HG03342 (cell line): ENCODE measurements around the gene HSD11B2.

Experiments used
- ATAC-seq: cut with Tn5 transposase; IDR thresholded peaks from one replicate; pipeline ENCODE4 v1.9.1; 2021; ENCODE audit warnings: mild to moderate bottlenecking, moderate library complexity; ENCODE audit not compliant: unreplicated experiment

The HSD11B2 gene

GRCh38 chr16:67448580-67448979 is 17.7 kb downstream of the HSD11B2 start:
- ATAC-seq: no peak

DNA sequence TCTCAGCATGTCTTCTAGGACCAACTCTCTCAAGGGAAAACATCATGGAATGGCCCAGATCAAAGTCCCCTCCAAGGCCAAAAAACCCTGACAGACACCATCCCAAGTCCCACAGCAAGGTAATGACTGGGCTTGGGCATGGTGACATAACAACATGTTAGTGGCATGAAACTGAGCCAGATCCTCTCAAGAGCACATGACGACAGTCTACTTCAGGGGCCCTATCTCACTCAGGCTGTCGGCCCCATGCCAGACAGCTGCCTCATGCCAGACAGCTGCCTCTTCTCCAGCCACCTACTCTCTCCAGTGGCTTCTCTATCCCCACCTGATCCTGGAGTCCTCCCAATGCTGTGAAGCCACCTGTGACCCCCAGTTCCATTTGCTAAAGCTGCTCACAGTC is 18.4 kb downstream of the HSD11B2 start:
- ATAC-seq: no peak

- ATAC-seq: no peak
These were observed 18.8 kb downstream of the HSD11B2 start for GRCh38 chr16:67449739-67450138.

DNA sequence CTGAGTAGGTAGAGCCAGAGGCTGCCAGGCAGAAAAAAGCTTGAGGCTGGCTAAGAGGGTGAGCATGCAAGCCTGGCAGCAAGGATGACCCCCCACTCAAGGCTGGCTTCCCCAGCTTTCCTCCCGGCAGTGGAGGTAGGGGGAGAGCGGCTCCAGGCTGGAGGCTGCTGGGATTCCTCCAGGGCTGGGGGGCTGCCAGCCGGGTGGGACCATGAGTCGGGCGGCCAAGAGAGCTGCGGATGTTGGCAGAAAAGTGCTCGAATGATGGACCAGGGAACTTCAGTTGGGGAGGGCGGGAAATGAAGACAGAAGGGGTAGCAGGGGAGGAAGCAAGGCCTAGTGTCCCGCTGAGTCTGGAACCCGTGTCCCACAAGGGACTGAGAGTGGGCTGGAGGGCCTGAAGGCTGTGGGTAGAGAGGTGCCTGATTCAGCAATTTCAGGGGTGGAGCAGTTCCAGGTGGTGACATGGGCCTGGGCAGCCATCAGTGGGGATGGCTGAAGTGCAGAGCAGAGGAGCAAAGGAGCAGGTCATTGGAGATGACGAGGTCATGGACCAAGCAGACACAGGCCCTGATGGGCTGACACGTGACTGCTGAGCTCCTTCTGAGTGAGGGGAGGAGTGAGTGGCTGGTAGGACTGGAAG is 20.3 kb downstream of the HSD11B2 start:
- no peak for ATAC-seq

- no peak for ATAC-seq
These were observed 20.9 kb downstream of the HSD11B2 start for GRCh38 chr16:67451704-67452435.

GRCh38 chr16:67454104-67454503 is 23.2 kb downstream of the HSD11B2 start:
- ATAC-seq: no peak

DNA sequence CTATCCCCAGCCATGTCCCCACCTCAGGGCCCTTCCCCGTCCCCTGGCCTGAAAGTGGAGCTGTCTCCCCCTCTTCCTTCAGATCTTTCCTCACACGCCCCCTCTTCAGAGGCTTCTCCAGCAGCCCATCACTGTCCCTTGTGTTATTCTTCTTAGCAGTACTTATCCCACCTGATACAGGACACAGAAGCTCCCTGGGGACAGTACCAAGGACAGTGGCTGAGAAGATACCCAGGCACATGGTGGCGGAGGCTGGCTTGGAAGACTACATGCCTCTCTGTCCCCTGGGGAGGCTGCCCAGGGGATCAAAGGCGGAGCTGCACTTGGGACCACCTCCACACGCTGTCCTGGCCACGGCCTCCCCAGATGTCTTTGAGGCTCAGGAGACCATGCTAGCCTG is 23.9 kb downstream of the HSD11B2 start:
- ATAC-seq: no peak

DNA sequence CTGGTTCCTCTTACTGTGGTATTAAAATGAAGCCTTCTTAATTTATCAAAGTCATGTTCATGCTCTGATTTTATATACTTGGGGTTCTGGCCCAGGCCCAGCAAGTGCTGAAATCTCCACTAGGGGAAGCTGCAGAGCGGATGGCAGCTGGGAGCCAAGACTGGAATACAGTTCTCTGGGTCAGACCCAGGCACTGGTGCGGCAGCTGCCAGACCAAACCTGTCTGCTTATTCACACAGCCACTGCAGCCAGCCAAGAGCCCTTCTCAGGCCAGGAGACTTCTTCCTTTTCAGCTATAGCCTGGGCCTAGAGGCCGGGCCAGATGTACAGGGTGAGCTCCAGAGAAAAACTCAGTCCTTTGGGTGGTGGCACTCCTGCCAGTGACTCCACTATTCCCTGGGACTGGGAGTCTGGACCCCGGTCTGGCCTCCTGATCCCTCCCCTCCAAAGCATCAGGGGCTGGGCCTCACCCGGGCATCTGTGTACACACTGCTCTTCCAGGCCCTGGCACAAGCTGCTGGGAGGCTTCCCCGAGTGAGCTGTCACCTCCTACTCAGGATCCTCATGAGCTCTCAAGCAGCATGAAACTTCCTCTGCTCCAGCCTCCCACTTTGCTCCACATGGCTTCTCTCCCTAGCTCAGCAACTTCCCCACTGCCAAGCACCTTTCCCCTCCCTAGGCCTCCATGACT is 25.6 kb downstream of the HSD11B2 start:
- ATAC-seq: no peak

DNA sequence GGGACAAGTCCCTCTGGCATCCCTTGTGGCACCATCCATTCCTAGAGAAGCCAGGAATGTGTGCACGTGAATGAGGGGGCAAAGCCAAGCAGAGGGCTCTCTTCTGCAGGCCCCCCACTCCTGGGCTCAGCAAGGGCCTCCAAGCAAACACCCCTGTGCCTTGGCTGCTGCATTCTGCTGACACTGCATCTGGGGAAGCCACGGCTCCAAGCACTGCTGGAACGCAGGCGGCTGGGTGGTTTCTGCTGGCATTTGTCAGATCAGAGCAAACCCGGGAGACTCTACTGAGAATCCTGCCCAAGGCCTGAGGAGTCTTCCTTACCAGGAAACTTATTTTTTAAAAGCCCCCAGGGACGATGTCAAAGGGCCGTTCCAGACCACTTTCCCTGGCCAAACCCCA is 26.7 kb downstream of the HSD11B2 start:
- no peak for ATAC-seq

GRCh38 chr16:67458121-67458641 is 27.3 kb downstream of the HSD11B2 start:
- no peak for ATAC-seq

GRCh38 chr16:67459066-67459860 is 28.3 kb downstream of the HSD11B2 start:
- no peak for ATAC-seq

DNA sequence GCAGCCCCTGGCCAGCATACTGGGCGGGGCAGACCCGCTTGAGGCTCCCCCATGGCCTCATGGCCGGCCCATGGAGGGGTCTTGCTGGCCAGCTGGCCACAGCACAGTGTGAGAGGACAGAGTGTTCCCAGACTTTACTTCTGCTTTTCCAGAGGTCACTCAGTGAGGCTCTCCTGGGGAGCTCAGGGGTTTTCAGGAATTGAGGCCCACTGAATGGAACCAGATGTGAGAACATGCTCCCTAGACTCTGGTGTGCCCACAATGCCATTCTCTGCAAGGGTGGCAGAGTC is 28.9 kb downstream of the HSD11B2 start:
- no peak for ATAC-seq

DNA sequence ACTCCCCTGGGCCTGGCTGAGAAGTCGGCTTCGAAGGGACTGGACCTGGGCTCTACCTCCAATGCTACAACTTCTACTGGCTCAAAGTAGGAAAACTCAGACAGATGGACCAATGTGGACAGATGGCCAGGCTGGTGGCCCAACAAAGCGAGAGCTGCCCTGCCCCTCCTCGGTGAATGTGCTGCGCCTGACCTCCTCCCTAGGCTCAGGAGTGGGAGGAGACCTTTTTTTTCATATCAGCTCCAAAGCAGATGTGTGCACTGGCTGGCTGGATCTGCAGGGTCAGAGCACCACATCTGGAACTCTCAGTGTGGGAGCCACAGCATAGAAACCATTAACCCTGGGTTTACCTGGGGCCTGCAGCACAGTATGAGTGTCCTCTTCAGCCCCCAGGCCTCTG is 29.2 kb downstream of the HSD11B2 start:
- no peak for ATAC-seq

DNA sequence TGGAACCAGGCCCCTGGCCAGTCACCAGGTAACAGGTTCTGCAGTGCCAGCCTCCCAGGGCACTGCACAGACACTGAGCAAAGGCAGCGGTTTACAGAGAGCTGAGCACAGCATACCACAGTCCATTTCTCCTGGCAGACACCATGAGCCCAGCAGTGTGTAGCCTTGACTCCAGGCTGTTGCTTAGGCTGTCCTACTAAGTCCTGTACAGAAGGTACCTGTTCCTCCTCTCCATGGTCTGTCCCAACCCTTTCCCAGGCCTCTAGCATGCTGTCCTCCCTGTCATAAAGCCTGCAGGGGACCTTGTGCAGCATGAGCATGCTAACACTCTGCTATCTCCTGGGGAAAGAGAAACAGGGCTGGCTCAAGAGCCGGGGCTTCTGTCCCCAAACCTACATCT is 30.0 kb downstream of the HSD11B2 start:
- no peak for ATAC-seq

DNA sequence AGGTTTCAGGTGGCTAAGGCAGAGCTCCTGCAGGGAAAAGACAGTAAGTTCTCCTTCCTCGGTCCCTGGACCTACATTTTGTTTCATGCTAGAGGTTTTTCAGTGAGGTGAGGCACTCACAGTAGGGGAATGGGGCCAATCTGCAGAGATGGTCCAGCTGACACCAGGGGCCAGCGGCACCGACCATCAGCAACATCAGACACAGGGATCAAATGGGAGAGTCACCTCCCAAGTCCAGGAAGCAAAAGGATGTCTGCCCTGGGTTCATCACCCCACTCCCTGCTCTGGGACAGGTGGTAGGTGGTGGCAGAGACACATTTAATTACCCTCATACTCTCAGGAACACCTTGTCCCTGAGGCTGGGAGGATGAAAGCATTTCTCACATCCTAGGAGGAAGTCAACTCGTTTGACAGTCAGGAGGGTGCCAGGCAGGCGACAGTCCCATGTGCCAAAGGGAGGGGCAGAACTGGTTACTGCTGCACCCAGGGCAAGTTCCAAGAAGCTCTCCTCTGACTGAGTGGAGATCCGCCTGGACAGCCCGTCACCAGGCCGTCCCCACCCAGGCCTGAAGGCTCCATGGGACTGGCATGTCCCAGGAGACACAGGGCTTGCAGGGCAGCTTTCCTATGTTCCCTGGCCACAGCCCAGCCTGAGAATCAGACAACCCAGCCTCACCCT is 30.8 kb downstream of the HSD11B2 start:
- ATAC-seq: no peak

DNA sequence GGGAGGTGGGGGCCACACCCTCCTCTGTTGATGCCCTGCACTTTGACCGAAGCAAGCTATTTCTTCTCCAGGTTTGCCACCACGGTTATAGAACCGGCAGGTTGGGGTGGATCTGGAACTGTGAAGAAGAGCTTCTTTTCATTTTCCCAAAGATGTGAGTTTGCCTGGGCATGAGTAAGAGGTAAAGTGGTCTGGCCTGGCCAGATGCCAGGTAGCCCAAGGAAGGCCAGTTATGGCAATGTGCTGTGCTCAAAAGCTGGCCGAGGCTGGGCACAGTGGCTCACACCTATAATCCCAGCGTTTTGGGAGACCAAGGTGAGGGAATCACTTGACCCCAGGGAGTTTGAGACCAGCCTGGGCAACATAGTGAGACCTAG is 31.3 kb downstream of the HSD11B2 start:
- ATAC-seq: no peak

DNA sequence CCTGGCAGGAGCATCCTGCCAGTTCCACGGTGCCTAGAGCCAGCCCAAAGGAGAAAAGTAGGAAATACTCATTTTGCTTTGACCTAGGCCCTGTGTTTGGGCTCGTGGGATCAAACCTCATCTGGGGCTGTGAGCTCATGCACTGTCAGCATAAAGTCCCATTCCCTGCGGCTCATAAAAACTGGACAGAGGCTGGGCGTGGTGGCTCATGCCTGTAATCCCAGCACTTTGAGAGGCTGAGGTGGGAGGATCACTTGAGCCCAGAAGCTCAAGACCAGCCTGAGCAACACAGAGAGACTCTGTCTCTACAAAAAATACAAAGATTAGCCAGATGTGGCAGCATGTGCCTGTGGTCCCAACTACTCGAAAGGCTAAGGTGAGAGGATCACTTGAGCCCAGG is 32.1 kb downstream of the HSD11B2 start:
- ATAC-seq: no peak

DNA sequence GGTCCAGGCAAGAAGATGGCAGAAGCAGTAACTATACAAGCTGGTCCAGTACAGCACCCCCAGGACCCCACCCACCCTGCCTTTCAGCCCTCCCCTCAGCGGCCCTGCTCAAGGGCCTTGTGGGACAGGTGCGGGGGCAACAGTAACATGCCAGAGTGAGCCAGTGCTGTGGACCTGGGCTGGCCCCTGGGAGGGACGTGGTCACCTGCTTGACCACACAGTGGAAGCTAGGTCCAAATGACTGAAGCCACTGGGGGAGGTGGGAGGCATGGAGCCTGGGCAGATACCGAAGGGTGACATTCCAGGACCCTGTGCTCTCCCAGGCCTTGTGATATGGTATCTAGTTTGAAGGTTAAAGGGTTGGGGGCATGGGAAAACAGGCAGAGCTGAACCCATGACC is 32.8 kb downstream of the HSD11B2 start:
- ATAC-seq: no peak

GRCh38 chr16:67464565-67464964 is 33.6 kb downstream of the HSD11B2 start:
- ATAC-seq: no peak

- no peak for ATAC-seq
These were observed 35.7 kb downstream of the HSD11B2 start for GRCh38 chr16:67466581-67466980.

DNA sequence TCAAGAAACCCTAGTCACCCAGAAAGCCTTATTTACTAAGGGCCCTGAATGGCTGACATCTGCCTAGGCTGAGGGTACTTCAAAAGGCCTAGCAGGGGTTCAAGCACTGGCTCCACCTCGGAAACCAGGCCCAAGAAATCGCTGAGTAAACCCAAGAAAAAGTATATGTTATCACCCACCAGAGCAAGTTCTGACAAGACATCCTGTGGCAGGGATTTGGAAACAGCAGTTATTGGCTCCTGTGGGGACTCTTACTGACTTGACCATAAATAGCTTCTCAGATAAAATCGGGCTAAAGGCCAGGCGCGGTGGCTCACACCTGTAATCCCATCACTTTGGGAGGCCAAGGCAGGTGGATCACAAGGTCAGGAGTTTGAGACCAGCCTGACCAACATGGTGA is 37.8 kb downstream of the HSD11B2 start:
- ATAC-seq: no peak
